IPS-18c (cell line): ENCODE data around the gene SLC25A42.

Experiments used
- H3K4me3 ChIP-seq: 2 replicates; pipeline ENCODE4 v1.7.0; 2013; ENCODE audit warnings: low read depth, mild to moderate bottlenecking, low read length, moderate library complexity; ENCODE audit not compliant: insufficient read depth
- H3K9me3 ChIP-seq: one replicate; pipeline ENCODE4 v1.6.1; 2013; ENCODE audit warnings: mild to moderate bottlenecking, low read length, moderate library complexity; ENCODE audit not compliant: control insufficient read depth, insufficient read depth

SLC25A42 gene

DNA sequence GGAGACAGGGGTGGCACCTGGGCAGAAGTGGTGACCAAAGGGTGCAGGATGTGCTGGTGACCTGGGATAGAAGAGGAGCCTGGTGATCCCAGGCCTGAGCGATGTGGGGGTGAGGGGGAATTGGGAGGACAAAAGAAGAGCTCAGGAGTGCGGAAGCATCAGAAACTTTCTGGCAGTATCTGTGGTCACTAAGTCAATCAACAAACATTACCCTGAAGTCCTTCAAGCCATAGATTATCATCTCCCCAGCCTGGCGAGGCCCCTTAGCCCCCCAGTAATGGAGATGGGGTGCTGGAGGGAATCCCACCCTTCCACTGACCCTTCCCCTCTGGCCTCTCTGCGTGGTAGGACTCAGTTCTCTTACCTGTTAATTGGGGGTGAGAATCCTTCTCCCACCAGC is 95.7 kb downstream of the SLC25A42 start:
- H3K4me3 ChIP-seq, result no peak overlapping the region
- no peaks in the 10 kb centered on the region for H3K9me3 ChIP-seq

DNA sequence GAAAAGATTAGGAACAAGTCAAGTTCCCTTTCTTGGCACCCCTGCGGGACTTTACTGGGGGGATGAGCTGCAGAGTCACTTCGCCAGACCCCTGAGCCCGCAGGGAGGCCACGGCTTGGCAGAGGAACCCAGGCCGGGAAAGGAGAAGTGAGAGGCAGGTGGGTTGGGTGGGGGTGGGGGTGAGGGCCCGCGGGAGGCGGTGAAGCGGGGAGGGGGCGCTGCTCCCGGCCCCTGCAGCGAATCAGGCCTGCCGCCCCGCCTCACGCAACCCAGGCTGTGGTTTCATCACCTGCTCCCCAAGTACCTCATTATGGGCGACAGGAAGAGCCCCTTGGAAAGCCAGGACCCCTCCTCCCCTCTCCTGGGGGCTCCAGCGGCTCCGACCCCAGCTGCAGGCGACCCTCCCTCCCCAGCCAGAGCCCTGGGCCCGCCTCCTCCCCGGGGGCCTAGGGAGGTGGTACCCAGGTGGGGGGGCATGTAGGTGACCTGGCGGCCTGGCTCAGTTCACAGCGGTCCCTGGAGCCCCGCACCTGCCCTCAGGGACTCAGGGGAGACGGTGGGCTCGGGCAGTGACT is 96.8 kb downstream of the SLC25A42 start:
- Histone ChIP-seq H3K9me3 (no peaks in the 10 kb centered on the region), H3K4me3 (no peak overlapping the region)

- no peak overlapping the region for H3K4me3 ChIP-seq
- H3K9me3 ChIP-seq, result no peaks in the 10 kb centered on the region
Observed at GRCh38 chr19:19162495-19162894, 98.7 kb downstream of the SLC25A42 start.
